PFSK-1 (cell line): ENCODE data around the gene GSS.

Source experiments
- FOXP2 ChIP-seq: optimal IDR thresholded peaks from 2 replicates; pipeline ENCODE3; 2011; ENCODE audit warnings: borderline replicate concordance, control low read depth, inconsistent platforms; ENCODE audit not compliant: insufficient read depth; ENCODE audit errors: extremely low read length, extremely low read depth
- POLR2AphosphoS5 ChIP-seq: IDR thresholded peaks from 2 replicates; pipeline ENCODE4 v1.6.1; 2012; ENCODE audit warnings: low read depth, mild to moderate bottlenecking, control low read depth, low read length, moderate library complexity
- REST ChIP-seq, 2 experiments: IDR thresholded peaks; 2 replicates each; pipeline versions ENCODE4 v1.6.1 to v1.8.0; 2011 to 2012; ENCODE audit warnings: low read depth in 2 of 2, low read length in 2 of 2, control low read depth in 1 of 2, inconsistent platforms in 1 of 2, mild to moderate bottlenecking in 1 of 2, moderate library complexity in 1 of 2; ENCODE audit not compliant: insufficient read depth in 1 of 2
- SIN3A ChIP-seq: IDR thresholded peaks from 2 replicates; pipeline ENCODE4 v1.6.1; 2012; ENCODE audit warnings: mild to moderate bottlenecking, low read length, moderate library complexity, borderline replicate concordance; ENCODE audit not compliant: insufficient read depth
- TAF1 ChIP-seq: IDR thresholded peaks from 2 replicates; pipeline ENCODE4 v1.6.1; 2012; ENCODE audit warnings: low read length, control low read depth, borderline replicate concordance; ENCODE audit not compliant: insufficient read depth

GSS gene

GRCh38 chr20:34948030-34948429, 7.6 kb downstream of the GSS start:
- TF ChIP-seq FOXP2 (no peak), TAF1 (no peak), POLR2AphosphoS5 (no peak), REST (IDR thresholded peaks at IDR 0.05; ENCODE audit: insufficient read depth in 1 of 2, low read depth in 2 of 2, low read length in 2 of 2) (no peak), SIN3A (no peak)

- TF ChIP-seq FOXP2 (no peak), TAF1 (no peak), POLR2AphosphoS5 (no peak), REST (IDR thresholded peaks at IDR 0.05; ENCODE audit: insufficient read depth in 1 of 2, low read depth in 2 of 2, low read length in 2 of 2) (no peak), SIN3A (no peak)
These were observed 8.3 kb downstream of the GSS start for GRCh38 chr20:34947336-34947735.

GRCh38 chr20:34946661-34947060, 8.9 kb downstream of the GSS start:
- TF ChIP-seq REST (IDR thresholded peaks at IDR 0.05; ENCODE audit: insufficient read depth in 1 of 2, low read depth in 2 of 2, low read length in 2 of 2) (no peak), FOXP2 (no peak), POLR2AphosphoS5 (no peak), SIN3A (no peak), TAF1 (no peak)

GRCh38 chr20:34945315-34946077, 10.1 kb downstream of the GSS start:
- no peak for TF ChIP-seq SIN3A
- no peak for TF ChIP-seq POLR2AphosphoS5

- TF ChIP-seq TAF1 (no peak), POLR2AphosphoS5 (no peak)
These were observed 11.6 kb downstream of the GSS start for GRCh38 chr20:34943808-34944567.

- TF ChIP-seq TAF1: no peak
- TF ChIP-seq SIN3A: no peak
- no peak for TF ChIP-seq REST (IDR thresholded peaks at IDR 0.05; ENCODE audit: insufficient read depth in 1 of 2, low read depth in 2 of 2, low read length in 2 of 2)
- no peak for TF ChIP-seq FOXP2
- no peak for TF ChIP-seq POLR2AphosphoS5
These were observed 13.3 kb downstream of the GSS start for GRCh38 chr20:34942301-34942700.
